Measurements from ENCODE around the gene ZBTB20. TPM values are rescaled to one million over a fixed set of nuclear protein-coding genes. Genes with fewer than 3 reads are reported as not detected.

Gene ZBTB20
- total and polyA plus RNA-seq, 7 donors = 0.40 to 74.9 (median 41.7) TPM

DNA sequence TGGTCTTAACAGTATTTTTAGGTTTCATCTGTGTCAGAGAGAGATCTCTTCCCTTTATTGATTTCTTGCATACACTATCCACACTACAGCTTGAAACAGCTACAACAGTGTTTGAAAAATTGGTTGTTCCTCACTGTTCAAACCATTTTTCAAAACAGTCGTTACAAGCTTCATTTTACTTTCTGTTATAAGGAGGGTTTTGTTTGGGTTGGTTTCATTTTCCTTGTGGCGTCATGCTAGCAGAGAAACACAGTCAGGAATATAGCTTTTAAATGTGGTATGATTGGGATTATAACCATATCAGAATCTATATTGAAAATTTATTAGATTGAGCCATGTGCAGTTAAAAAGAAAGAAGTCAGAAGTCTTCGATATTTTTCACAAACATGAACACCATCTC is 400.6 kb downstream of the ZBTB20 start:
- intact Hi-C loops (cut with DNase I) = no loop called here
- TF ChIP-seq CTCF (IDR thresholded peaks at IDR 0.05) = no peak
- no peak for DNase-seq
- no peaks in the 10 kb centered on the region for H3K27me3 ChIP-seq (ENCODE audit: insufficient read depth in 3 of 3, low read length in 2 of 3)
- H3K27ac ChIP-seq = peak overlapping the region; percentile 61
- ATAC-seq = no peak
- peaks cover 13% of the 10 kb centered on the region for H3K4me1 ChIP-seq
- H3K36me3 ChIP-seq (ENCODE audit: insufficient read depth in 1 of 2, low read depth in 1 of 2) = no peaks in the 10 kb centered on the region
- peak overlapping the region; percentile 37 for H3K4me3 ChIP-seq
- WGBS, 3 donors = 48 to 71% (median 49%) methylated on average over 3 of the region's 3 CpGs
- no peaks in the 10 kb centered on the region for H3K9me3 ChIP-seq

GRCh38 chr3:114745322-114746240 is 401.5 kb downstream of the ZBTB20 start:
- TF ChIP-seq CTCF (IDR thresholded peaks at IDR 0.05) = no peak
- peak overlapping the region; percentile 37 for H3K4me3 ChIP-seq
- DNase-seq = no peak
- WGBS, 3 donors = 68 to 82% (median 74%) methylated on average over 5 of the region's 5 CpGs
- H3K4me1 ChIP-seq = peaks cover 13% of the 10 kb centered on the region
- no peaks in the 10 kb centered on the region for H3K9me3 ChIP-seq
- intact Hi-C loops (cut with DNase I) = no loop called here
- no peaks in the 10 kb centered on the region for H3K27me3 ChIP-seq (ENCODE audit: insufficient read depth in 3 of 3, low read length in 2 of 3)
- H3K36me3 ChIP-seq (ENCODE audit: insufficient read depth in 1 of 2, low read depth in 1 of 2) = no peaks in the 10 kb centered on the region
- peak in 2 of 4 donors; percentile 38 to 69 for ATAC-seq
- peak overlapping the region; percentile 61 for H3K27ac ChIP-seq

DNA sequence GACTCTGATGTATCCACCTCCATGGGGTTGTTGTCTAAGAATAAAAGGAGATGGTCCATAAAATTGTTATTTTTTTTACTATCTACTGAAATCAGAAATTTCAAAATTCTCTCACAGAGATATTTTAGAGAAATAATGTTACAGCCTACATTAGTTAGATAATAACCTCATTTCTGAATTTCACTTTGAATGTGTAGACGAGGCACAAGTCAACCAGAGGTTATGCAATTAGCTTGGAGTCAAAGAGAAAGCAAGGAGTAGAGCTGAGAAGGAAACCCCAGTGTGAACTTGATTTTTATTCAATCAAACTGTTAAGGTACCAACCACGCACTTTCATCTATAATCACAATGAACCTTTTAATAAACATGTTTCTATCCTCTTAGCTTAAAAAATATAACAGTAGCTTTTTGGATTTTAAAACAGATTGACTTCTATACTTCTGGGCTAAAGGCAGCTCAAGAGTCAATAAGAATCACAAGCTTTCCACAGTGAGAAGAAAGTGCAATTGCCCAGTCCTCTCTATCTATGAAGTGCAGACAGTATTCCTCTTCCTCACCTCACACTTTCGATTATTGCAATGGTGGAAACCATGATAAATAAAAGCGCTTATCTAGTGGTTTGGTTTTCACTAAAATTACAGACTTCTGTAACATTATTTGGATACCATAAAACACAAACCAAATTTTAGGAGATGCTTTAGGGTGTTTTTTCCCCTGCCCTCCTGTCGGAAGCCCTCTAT is 403.2 kb downstream of the ZBTB20 start:
- H3K9me3 ChIP-seq = no peaks in the 10 kb centered on the region
- H3K27me3 ChIP-seq (ENCODE audit: insufficient read depth in 3 of 3, low read length in 2 of 3) = no peaks in the 10 kb centered on the region
- no peak for TF ChIP-seq CTCF (IDR thresholded peaks at IDR 0.05)
- H3K36me3 ChIP-seq (ENCODE audit: insufficient read depth in 1 of 2, low read depth in 1 of 2) = no peaks in the 10 kb centered on the region
- ATAC-seq = no peak
- peaks cover 13% of the 10 kb centered on the region for H3K4me1 ChIP-seq
- WGBS, 3 donors = 91 to 99% (median 97%) methylated on average over 5 of the region's 5 CpGs
- H3K4me3 ChIP-seq = no peak overlapping the region
- intact Hi-C loops (cut with DNase I) = no loop called here
- H3K27ac ChIP-seq = no peak overlapping the region
- no peak for DNase-seq

- DNase-seq (no peak), ATAC-seq (no peak)
- intact Hi-C loops (cut with DNase I) = no loop called here
- no peak for TF ChIP-seq CTCF (IDR thresholded peaks at IDR 0.05)
- H3K36me3 ChIP-seq (ENCODE audit: insufficient read depth in 1 of 2, low read depth in 1 of 2) = no peaks in the 10 kb centered on the region
- WGBS, 3 donors = 47 to 70% (median 54%) methylated on average over 1 of the region's 1 CpG
- H3K27me3 ChIP-seq (ENCODE audit: insufficient read depth in 3 of 3, low read length in 2 of 3) = no peaks in the 10 kb centered on the region
- peaks cover 6% of the 10 kb centered on the region for H3K4me1 ChIP-seq
- H3K4me3 ChIP-seq = no peak overlapping the region
- H3K9me3 ChIP-seq = no peaks in the 10 kb centered on the region
- H3K27ac ChIP-seq = no peak overlapping the region
Measured at GRCh38 chr3:114741066-114741465, 406.0 kb downstream of the ZBTB20 start.

Data from psoas muscle (tissue), 8 donors.